HEK293 (cell line): Measurements from ENCODE around the gene S100A10.

Source experiments
- ATF2 ChIP-seq: fragments of 450-650 bp; formaldehyde crosslinking; IDR thresholded peaks from 2 replicates; pipeline ENCODE4 v1.5.1; 2016; ENCODE audit warnings: missing biosample characterization, missing genetic modification characterization, low read depth
- RBAK ChIP-seq: fragments of 450-650 bp; formaldehyde crosslinking; IDR thresholded peaks from 2 replicates; pipeline ENCODE4 v1.5.1; 2016; ENCODE audit warnings: missing biosample characterization, missing genetic modification characterization
- SCRT2 ChIP-seq: fragments of 450-650 bp; formaldehyde crosslinking; IDR thresholded peaks from 2 replicates; pipeline ENCODE4 v1.5.1; 2016; ENCODE audit warnings: missing biosample characterization, missing genetic modification characterization
- TCF7L2 ChIP-seq: IDR thresholded peaks from 2 replicates; pipeline ENCODE4 v1.6.1; 2011; ENCODE audit warnings: low read depth, mild to moderate bottlenecking, inconsistent platforms, low read length, moderate library complexity, borderline replicate concordance
- YY1 ChIP-seq: fragments of 450-650 bp; formaldehyde crosslinking; IDR thresholded peaks from 2 replicates; pipeline ENCODE4 v1.5.1; 2018; ENCODE audit warnings: missing biosample characterization, missing genetic modification characterization
- ZBTB20 ChIP-seq: fragments of 450-650 bp; formaldehyde crosslinking; IDR thresholded peaks from 2 replicates; pipeline ENCODE4 v1.5.1; 2016; ENCODE audit warnings: missing biosample characterization, missing genetic modification characterization
- ZNF274 ChIP-seq, 2 experiments: fragments of 200-500 bp in 1 of 2; fragments of 450-650 bp in 1 of 2; sonication (Bioruptor generic) in 1 of 2; formaldehyde crosslinking in 1 of 2; IDR thresholded peaks; 2 replicates each; pipeline versions ENCODE4 v1.5.1 to v1.6.1; 2014 to 2016; ENCODE audit warnings: borderline replicate concordance in 1 of 2, inconsistent platforms in 1 of 2, low read length in 1 of 2, missing biosample characterization in 1 of 2, missing genetic modification characterization in 1 of 2
- ZNF391 ChIP-seq: fragments of 450-650 bp; formaldehyde crosslinking; IDR thresholded peaks from 2 replicates; pipeline ENCODE4 v1.5.1; 2016; ENCODE audit warnings: low read depth, missing biosample characterization, missing genetic modification characterization, borderline replicate concordance
- ZNF488 ChIP-seq: fragments of 450-650 bp; formaldehyde crosslinking; IDR thresholded peaks from 2 replicates; pipeline ENCODE4 v1.5.1; 2016; ENCODE audit warnings: missing biosample characterization, missing genetic modification characterization
- ZNF529 ChIP-seq: fragments of 450-650 bp; formaldehyde crosslinking; IDR thresholded peaks from 2 replicates; pipeline ENCODE4 v1.5.1; 2017; ENCODE audit warnings: missing genetic modification characterization, missing biosample characterization; ENCODE audit not compliant: insufficient replicate concordance
- ZNF610 ChIP-seq: fragments of 450-650 bp; formaldehyde crosslinking; IDR thresholded peaks from 2 replicates; pipeline ENCODE4 v1.5.1; 2016; ENCODE audit warnings: missing biosample characterization, missing genetic modification characterization, borderline replicate concordance
- ZNF626 ChIP-seq: fragments of 450-650 bp; sonication (Bioruptor Pico); formaldehyde crosslinking; IDR thresholded peaks from 2 replicates; pipeline ENCODE4 v1.5.1; 2018; ENCODE audit warnings: missing biosample characterization, missing genetic modification characterization, inconsistent platforms
- TF ChIP-seq, protein P1 (sequence below): fragments of 450-650 bp; formaldehyde crosslinking; IDR thresholded peaks from 2 replicates; pipeline ENCODE4 v1.5.1; 2016; ENCODE audit warnings: missing biosample characterization, missing genetic modification characterization
- TF ChIP-seq, protein P2 (sequence below): fragments of 450-650 bp; formaldehyde crosslinking; IDR thresholded peaks from 2 replicates; pipeline ENCODE4 v1.5.1; 2016; ENCODE audit warnings: missing biosample characterization, missing genetic modification characterization

DNA sequence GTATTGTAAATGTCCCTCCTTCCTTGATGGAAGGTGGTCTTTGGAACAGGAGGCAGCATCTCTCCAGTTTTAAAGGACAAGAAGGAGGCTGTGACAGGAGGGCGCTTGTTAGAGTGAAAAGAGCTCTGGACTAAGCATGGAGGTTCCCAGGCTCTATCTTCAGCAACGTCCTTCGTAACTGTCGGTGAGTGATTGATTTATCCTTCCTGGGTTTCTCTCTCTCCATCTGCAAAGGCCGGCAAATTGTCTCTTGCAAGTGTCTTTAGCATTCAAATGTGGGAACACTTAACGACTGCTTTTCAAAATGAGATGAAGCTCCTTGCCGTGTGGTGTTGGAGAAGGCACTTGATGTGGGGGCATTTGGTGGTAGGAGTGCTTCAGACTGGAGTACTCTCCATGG, 27.9 kb upstream of the S100A10 start:
- no peak for TF ChIP-seq ZNF274 (IDR thresholded peaks at IDR 0.05; ENCODE audit: low read length)
- no peak for TF ChIP-seq ZNF274 (tag by site-specific recombination; IDR thresholded peaks at IDR 0.05; ENCODE audit: borderline replicate concordance)
- no peak for TF ChIP-seq TCF7L2
- TF ChIP-seq RBAK (tag by site-specific recombination): no peak
- TF ChIP-seq, protein P1, sequence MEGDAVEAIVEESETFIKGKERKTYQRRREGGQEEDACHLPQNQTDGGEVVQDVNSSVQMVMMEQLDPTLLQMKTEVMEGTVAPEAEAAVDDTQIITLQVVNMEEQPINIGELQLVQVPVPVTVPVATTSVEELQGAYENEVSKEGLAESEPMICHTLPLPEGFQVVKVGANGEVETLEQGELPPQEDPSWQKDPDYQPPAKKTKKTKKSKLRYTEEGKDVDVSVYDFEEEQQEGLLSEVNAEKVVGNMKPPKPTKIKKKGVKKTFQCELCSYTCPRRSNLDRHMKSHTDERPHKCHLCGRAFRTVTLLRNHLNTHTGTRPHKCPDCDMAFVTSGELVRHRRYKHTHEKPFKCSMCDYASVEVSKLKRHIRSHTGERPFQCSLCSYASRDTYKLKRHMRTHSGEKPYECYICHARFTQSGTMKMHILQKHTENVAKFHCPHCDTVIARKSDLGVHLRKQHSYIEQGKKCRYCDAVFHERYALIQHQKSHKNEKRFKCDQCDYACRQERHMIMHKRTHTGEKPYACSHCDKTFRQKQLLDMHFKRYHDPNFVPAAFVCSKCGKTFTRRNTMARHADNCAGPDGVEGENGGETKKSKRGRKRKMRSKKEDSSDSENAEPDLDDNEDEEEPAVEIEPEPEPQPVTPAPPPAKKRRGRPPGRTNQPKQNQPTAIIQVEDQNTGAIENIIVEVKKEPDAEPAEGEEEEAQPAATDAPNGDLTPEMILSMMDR (tag by site-specific recombination): no peak
- TF ChIP-seq ZBTB20 (tag by site-specific recombination): no peak
- TF ChIP-seq ZNF391 (tag by site-specific recombination): no peak
- no peak for TF ChIP-seq YY1 (tag by site-specific recombination)
- no peak for TF ChIP-seq ZNF610 (tag by site-specific recombination)
- TF ChIP-seq ZNF488 (tag by site-specific recombination): no peak
- no peak for TF ChIP-seq ZNF529 (tag by site-specific recombination)
- no peak for TF ChIP-seq SCRT2 (tag by site-specific recombination)
- TF ChIP-seq, protein P2, sequence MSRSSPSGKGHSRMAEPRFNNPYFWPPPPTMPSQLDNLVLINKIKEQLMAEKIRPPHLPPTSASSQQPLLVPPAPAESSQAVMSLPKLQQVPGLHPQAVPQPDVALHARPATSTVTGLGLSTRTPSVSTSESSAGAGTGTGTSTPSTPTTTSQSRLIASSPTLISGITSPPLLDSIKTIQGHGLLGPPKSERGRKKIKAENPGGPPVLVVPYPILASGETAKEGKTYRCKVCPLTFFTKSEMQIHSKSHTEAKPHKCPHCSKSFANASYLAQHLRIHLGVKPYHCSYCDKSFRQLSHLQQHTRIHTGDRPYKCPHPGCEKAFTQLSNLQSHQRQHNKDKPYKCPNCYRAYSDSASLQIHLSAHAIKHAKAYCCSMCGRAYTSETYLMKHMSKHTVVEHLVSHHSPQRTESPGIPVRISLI (tag by site-specific recombination): no peak
- no peak for TF ChIP-seq ZNF626 (tag by site-specific recombination)
- no peak for TF ChIP-seq ATF2 (tag by site-specific recombination)
